Measurements from ENCODE around the gene PIEZO1. TPM values are rescaled to one million over a fixed set of nuclear protein-coding genes. Genes with fewer than 3 reads are reported as not detected.

The PIEZO1 gene
- total RNA-seq, 6 experiments from 2014 or later = 238 to 293 (median 264) TPM

GRCh38 chr16:88710556-88710955 is 74.5 kb downstream of the PIEZO1 start:
- DNase-seq = no peak
- peaks cover 5% of the 10 kb centered on the region for H3K27me3 Mint-ChIP-seq (ENCODE audit: insufficient read depth)
- H3K27ac Mint-ChIP-seq = peak overlapping the region; percentile 46; the same call in 1 of the 2 replicates
- peaks cover 11% of the 10 kb centered on the region for H3K4me1 Mint-ChIP-seq (ENCODE audit: low read depth)
- no peak overlapping the region for H3K4me3 Mint-ChIP-seq
- H3K9me3 Mint-ChIP-seq = no peaks in the 10 kb centered on the region
- H3K36me3 Mint-ChIP-seq (ENCODE audit: low read depth) = peaks cover 4% of the 10 kb centered on the region; the same call in 1 of the 2 replicates
- TF ChIP-seq, protein P1, sequence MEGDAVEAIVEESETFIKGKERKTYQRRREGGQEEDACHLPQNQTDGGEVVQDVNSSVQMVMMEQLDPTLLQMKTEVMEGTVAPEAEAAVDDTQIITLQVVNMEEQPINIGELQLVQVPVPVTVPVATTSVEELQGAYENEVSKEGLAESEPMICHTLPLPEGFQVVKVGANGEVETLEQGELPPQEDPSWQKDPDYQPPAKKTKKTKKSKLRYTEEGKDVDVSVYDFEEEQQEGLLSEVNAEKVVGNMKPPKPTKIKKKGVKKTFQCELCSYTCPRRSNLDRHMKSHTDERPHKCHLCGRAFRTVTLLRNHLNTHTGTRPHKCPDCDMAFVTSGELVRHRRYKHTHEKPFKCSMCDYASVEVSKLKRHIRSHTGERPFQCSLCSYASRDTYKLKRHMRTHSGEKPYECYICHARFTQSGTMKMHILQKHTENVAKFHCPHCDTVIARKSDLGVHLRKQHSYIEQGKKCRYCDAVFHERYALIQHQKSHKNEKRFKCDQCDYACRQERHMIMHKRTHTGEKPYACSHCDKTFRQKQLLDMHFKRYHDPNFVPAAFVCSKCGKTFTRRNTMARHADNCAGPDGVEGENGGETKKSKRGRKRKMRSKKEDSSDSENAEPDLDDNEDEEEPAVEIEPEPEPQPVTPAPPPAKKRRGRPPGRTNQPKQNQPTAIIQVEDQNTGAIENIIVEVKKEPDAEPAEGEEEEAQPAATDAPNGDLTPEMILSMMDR (IDR thresholded peaks at IDR 0.05) = no peak

DNA sequence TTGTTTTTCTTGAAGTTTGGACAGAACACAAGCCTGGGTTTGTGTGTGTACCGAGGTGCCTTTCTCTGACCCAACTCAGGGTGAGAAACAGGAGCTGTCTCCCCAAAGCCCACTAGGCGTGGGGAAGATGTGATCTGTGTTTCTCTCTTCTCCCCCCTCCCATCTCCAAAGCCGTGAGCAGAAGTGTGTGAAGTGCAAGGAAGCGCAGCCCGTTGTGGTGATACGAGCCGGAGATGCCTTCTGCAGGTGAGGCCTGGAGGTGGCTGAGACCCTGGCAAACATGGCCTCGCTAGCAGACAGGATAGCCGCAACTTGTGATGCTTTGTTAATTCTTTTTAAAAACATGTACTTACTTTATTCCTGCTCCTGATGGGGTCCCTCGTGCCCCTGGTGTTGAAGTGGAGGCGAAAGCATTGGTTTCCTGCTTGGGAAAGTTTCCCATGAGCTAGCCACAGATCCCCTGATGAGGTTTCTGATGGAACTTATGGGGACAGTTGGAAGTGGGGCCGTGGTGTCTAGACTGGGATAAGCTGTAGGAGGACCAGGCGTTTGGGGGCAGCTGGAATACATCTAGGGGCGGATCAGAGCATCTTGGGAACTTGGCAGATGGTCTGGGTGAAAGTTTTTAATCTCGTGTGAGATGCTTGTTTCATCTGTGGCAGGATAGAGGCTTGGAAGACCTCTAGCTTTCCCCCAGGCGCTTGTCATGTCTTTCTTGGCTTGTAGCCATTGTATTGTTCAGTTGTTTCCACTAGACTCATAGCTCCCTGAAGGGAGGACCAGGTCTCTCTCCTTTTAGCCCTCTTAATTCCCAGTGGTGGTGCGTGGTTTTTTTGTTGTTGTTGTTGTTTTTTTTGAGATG is 77.8 kb downstream of the PIEZO1 start:
- Mint-ChIP-seq H3K36me3 (ENCODE audit: low read depth) (no peaks in the 10 kb centered on the region), H3K4me3 (peak overlapping the region; percentile 93), H3K27ac (peak overlapping the region; percentile 39), H3K27me3 (ENCODE audit: insufficient read depth) (peaks cover 3% of the 10 kb centered on the region), H3K4me1 (ENCODE audit: low read depth) (peaks cover 26% of the 10 kb centered on the region), H3K9me3 (no peaks in the 10 kb centered on the region)
- TF ChIP-seq, protein P1 (IDR thresholded peaks at IDR 0.05) = no peak
- peak; percentile 24 for DNase-seq

DNA sequence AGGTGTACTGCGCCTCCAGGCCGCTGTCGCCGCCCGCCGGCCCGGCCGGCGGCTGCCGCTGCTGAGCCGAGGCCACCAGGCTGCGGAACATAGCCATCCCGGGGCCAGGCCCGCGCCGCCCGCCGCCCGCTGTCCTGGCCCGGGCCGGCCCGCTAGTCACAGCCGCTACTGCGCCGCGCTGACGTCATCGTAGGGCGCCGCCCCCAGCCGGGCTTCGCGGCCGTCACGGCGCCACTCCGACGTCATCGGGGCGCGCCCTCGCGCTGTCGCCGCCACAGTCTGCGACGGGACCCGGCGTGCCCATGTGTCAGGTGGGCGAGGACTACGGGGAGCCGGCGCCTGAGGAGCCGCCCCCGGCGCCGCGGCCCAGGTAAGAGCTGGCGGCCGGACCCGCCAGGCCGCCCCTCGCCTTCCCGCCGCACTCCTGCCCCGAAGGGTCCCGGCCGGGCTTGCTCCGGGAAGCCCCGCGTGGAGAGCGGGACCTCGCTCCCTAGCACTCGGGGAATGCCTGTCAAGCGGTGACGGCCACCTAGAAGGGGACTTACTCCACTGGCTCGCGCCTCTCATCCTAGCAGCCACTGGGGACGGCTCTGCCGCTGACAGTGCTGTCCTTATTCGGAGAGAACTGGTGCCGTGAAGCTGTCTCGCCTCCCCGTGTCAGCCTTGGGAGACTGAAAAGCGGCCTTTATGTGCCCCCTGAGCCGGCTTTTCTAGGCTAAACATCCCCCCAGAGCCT is 78.6 kb downstream of the PIEZO1 start, which contains the start of the genes CTU2 and RNF166:
TSS of gene CTU2 (plus strand) at position 275 of the 736 bp plus-strand sequence. CDS start at position 303, 28 bp downstream.
TSS of gene RNF166 (minus strand) at position 180 of the 736 bp plus-strand sequence. CDS start at position 97, 83 bp downstream.
- H3K27ac Mint-ChIP-seq = peak within 1 kb of the TSS; percentile 86
- peak; percentile 72 for DNase-seq
- H3K9me3 Mint-ChIP-seq = no peaks in the 10 kb centered on the region
- H3K27me3 Mint-ChIP-seq (ENCODE audit: insufficient read depth) = no peaks in the 10 kb centered on the region; the same call in 1 of the 2 replicates
- H3K4me3 Mint-ChIP-seq = peak within 1 kb of the TSS; percentile 97
- TF ChIP-seq, protein P1 (IDR thresholded peaks at IDR 0.05) = no peak
- H3K36me3 Mint-ChIP-seq (ENCODE audit: low read depth) = no peaks in the 10 kb centered on the region
- peaks cover 26% of the 10 kb centered on the region for H3K4me1 Mint-ChIP-seq (ENCODE audit: low read depth)

GRCh38 chr16:88705801-88706228 is 79.2 kb downstream of the PIEZO1 start:
- H3K27ac Mint-ChIP-seq = peak overlapping the region; percentile 86
- no peaks in the 10 kb centered on the region for H3K9me3 Mint-ChIP-seq
- peaks cover 26% of the 10 kb centered on the region for H3K4me1 Mint-ChIP-seq (ENCODE audit: low read depth)
- no peaks in the 10 kb centered on the region for H3K36me3 Mint-ChIP-seq (ENCODE audit: low read depth)
- peak overlapping the region; percentile 97 for H3K4me3 Mint-ChIP-seq
- TF ChIP-seq, protein P1 (IDR thresholded peaks at IDR 0.05) = no peak
- no peaks in the 10 kb centered on the region; the same call in 1 of the 2 replicates for H3K27me3 Mint-ChIP-seq (ENCODE audit: insufficient read depth)
- DNase-seq = no peak

GRCh38 chr16:88705076-88705684 is 79.8 kb downstream of the PIEZO1 start:
- TF ChIP-seq, protein P1 (IDR thresholded peaks at IDR 0.05) = no peak
- Mint-ChIP-seq H3K4me1 (ENCODE audit: low read depth) (peaks cover 26% of the 10 kb centered on the region), H3K27me3 (ENCODE audit: insufficient read depth) (no peaks in the 10 kb centered on the region; the same call in 1 of the 2 replicates), H3K36me3 (ENCODE audit: low read depth) (no peaks in the 10 kb centered on the region), H3K27ac (peak overlapping the region; percentile 86), H3K4me3 (peak overlapping the region; percentile 97), H3K9me3 (no peaks in the 10 kb centered on the region)
- DNase-seq = no peak
